Stimulated activated CD4-positive, alpha-beta T cell treated with anti-CD3 and anti-CD28 coated beads, TNF-alpha, amount 100 ng/mL, for 24 hours (primary cell): ENCODE data around the gene STARD8.
"Not testable (repeated sequence)": the region's sequence is repeated elsewhere in the genome, so short reads cannot be mapped to it uniquely, and the experiment has no call there.

Experiments used
- DNase-seq, 3 experiments: peaks; one replicate each; pipeline ENCODE4 v3.0.0-alpha.2; 2020; ENCODE audit warnings: low read depth in 3 of 3

Gene STARD8

GRCh38 chrX:68647156-68647957 is at the start of gene STARD8:
Gene STARD8, plus strand, starts transcription at chrX:68647666. Its CDS starts 217 bp downstream, at chrX:68647883.
- no peak for DNase-seq

DNA sequence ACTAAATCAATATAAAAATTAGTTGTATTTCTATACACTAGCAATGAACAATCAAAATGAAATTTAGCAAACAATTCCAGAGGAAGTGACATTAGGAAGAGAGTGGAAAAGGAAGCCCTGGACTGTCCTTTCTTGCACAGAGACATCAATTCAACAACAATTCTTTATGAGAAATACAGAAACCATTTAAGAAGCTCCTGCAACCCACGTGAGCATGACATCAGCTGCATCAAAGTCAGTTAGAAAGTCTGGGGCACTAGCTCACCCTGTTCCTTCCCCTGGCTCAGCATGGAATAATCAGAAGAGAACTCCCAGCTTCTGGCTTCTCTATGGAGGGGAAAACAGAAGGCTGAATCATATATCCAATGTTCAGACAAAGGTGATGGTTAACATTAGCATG is 48.6 kb upstream of the STARD8 start:
- DNase-seq = no peak

DNA sequence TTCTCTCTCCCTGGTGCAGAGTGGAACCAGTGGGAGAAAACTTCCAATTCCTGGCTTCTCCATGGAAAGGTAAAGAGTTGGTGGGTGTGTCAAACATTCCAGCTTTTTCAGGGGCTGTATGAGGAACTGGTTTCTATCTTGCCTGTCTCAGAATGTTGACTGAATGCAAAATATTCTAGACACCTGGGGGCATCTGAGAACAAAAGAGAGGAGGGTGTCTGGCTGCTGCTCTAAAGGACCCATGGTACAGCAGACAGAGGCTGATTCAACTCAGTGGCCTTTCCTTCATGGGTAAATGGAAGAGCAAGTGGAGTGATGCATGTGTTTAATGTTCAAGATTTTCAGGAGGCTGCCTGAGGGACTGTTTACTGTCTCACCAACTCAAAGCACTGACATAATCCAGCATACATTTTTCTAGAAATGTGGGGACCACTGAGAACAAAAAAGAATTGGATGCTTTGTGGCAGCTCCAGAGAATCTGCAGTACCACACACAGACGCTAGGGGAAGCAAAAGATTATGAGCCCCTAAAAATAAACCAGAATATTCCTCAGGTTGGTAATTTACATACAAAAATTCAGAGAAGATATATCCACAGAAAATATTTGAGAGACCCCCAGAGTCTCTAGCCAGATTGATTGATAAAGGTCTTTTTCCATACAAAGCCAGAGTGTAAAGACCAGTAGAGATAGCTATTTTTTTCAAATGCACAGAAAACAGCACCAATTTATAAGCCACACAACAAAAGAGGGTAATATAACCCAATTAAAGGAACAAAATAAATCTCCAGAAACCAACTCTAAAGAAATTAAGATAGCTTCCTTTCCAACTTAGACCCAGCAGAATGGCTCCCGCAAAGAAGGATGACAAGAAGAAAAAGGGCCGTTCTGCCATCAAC is 48.0 kb upstream of the STARD8 start:
- DNase-seq = no peak

GRCh38 chrX:68604216-68604615 is 43.2 kb upstream of the STARD8 start:
- DNase-seq = not testable (repeated sequence)

GRCh38 chrX:68614733-68615132 is 32.7 kb upstream of the STARD8 start:
- not testable (repeated sequence) for DNase-seq

GRCh38 chrX:68627986-68628385 is 19.5 kb upstream of the STARD8 start:
- DNase-seq = no peak

DNA sequence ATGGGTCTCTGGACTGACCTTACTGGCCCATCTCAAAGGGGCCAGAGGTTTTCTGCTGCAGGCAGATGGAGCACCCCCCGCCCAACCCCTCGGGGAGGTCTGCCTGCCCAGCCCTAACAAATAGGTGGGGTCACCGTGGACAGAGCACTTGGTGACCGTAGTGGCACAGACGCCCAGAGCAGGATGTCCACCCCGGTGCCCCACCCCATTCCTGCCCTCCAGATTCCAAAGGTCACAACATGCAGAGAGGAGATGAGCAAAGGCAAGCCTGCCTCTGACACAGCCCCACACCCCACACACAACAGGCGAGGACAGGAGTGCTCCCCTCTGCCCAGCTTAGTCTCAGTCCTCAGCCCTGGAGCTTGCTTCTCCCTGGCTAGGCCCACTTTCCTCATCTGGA is 17.5 kb upstream of the STARD8 start:
- DNase-seq = not testable (repeated sequence)

DNA sequence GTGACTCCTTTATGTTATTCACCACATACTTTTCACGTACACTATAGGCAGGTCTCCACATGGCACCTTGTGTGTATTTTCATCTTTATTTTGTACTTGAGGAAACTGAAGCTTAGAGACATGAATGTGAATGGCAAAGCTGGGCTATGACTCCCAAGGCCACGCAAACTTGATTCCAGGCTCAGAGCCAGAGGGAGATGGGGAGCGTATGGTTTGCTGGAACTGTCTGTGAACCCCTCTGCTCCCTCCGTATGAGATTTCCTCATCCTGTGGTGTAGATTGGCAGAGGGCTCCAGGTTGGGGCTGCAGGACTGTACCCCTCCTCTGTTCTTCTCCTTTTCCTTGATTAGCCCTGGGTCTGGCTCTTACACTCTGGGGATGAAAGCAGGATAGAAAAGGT is 16.1 kb upstream of the STARD8 start:
- DNase-seq = no peak

- no peak for DNase-seq
Measured at GRCh38 chrX:68632491-68632890, 15.0 kb upstream of the STARD8 start.

DNA sequence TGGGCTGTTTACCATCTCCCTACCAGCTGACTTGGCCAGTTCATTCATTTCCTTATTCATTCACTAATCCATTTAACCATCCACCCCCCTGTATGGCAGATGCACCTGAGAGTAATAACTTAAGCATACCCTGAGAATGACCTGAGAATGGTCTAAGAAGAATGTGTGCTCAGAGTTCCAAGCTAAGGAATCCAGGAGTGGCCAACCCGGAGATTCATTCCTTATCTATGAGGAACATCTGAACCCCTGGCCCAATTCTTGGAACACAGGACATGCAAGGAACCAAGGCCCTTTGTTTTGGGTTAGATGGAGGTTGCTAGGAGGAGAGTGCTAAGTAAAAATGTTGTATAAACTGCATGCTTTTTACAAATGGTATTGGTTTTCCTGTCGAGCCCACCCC is 13.5 kb upstream of the STARD8 start:
- no peak for DNase-seq

GRCh38 chrX:68634649-68635227 is 12.7 kb upstream of the STARD8 start:
- no peak for DNase-seq

GRCh38 chrX:68640661-68641060 is 6.8 kb upstream of the STARD8 start:
- DNase-seq = no peak

DNA sequence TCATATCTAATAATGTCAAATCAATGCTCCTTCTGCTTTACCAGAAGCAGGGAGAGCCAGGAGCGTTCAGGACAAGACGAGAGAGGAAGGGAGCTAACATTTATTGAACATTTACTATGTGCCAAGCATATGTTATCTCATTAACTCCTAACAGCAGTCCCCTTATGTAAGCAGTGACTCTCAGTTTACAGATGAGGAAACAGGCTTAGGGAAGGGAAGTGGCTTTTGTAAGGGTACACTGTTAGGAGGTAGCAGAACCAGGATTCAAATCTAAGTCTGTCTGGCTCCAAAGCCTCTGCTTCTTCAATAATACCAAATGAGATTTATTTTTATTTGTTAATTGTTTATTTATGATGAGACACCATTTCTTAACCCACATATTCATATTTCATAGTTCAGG is 2.6 kb upstream of the STARD8 start:
- DNase-seq = no peak

- no peak for DNase-seq
Measured at GRCh38 chrX:68646421-68646820, 1.0 kb upstream of the STARD8 start.

- DNase-seq = no peak
Measured at GRCh38 chrX:68648960-68649359, 1.5 kb downstream of the STARD8 start.

DNA sequence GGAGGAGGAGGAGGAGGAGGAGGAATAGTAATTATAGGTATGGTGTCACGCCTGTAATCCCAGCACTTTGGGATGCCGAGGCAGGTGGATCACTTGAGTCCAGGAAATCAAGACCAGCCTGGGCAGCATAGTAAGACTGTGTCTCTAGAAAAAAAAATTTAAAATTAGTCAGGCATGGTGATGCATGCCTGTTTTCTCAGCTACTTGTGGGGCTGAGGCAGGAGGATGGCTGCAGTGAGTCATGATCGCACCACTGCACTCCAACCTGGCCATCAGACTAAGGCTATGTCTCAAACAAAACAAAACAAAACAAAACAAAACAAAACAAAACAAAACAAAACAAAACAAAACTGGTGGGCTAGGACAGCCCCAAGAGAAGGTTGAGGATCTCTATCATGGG is 3.0 kb downstream of the STARD8 start:
- no peak for DNase-seq

DNA sequence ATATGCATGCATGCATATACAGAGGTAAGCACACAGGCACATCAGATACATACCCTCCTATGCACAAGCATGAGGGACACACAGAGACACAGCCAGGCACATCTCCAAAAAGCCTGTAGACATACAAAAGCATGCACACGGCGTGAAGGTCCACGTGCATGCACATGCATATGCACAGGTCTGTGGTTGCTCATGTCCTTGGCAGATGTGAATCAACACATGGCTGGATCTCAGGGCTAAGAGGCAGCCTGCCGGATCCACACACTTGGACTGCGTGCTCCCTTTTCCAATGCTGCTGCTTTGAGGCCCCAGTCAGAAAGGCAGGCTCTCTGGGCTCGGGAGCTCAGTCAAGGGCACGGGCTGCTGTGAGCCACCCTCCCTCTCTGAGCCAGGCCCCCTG is 3.6 kb downstream of the STARD8 start:
- no peak for DNase-seq

- DNase-seq = no peak
Measured at GRCh38 chrX:68652326-68653170, 5.1 kb downstream of the STARD8 start.

- no peak for DNase-seq
Measured at GRCh38 chrX:68654693-68655092, 7.2 kb downstream of the STARD8 start.

DNA sequence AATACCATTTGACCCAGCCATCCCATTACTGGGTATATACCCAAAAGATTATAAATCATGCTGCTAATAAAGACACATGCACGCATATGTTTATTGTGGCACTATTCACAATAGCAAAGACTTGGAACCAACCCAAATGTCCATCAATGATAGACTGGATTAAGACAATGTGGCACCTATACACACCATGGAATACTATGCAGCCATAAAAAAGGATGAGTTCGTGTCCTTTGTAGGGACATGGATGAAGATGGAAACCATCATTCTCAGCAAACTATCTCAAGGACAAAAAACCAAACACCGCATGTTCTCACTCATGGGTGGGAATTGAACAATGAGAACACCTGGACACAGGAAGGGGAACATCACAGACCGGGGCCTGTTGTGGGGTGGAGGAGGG is 9.0 kb downstream of the STARD8 start:
- not testable (repeated sequence) for DNase-seq

DNA sequence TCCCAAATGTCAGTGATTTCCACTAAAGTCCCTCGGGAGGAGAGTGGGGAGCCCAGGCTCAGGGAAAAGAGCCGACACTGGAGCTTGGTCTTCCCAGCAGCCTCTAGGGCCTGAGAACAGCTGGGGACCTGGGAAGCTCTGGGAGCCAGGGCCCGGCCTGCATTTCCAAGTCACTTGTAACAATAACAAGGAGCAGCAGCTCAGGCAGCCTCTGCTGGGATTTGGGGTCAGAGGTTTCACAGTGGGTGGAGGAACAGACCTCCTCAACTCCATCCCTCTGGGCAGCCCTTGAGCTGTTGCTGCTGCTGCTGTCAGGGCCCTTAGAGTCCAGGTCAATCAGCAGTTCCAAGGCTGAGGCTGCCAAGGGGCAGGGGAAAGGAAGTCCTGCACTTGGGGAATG is 11.1 kb downstream of the STARD8 start:
- DNase-seq = no peak

DNA sequence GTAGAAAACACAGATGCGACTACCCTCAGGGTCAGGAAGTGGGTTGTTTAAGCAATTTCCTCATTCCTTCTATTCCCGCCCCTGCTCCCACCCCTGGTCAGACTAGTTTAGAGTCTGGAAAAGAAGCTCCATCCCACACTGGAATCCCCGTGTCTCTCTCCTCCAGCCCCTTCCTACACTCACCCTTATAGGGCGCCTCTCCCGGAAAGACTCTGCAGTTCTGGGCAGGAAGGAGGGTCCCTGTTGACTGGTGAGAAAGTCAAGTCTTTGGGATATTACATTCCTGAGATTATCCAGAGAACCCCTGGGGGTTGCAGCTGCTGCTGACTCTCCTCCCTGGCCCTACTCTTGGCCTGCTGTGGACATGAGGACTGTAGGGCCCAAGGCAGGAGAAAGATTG is 11.9 kb downstream of the STARD8 start:
- no peak for DNase-seq
